K562 (cell line): ENCODE data around the gene PDLIM7. TPM values are rescaled to one million over a fixed set of nuclear protein-coding genes. Genes with fewer than 3 reads are reported as not detected.
A peak's percentile ranks its signal among the peaks of the same experiment; 100 is the strongest.

Experiments used
- ARID2 ChIP-seq: fragments of 450-650 bp; IDR thresholded peaks from 2 replicates; pipeline ENCODE4 v1.6.1; 2017; ENCODE audit warnings: antibody characterized with exemption, mild to moderate bottlenecking
- ARNT ChIP-seq, 2 experiments: fragments of 450-650 bp; IDR thresholded peaks; 2 replicates each; pipeline ENCODE4 v1.6.1; 2016; ENCODE audit warnings: mild to moderate bottlenecking in 1 of 2
- BCOR ChIP-seq: fragments of 450-650 bp; IDR thresholded peaks from 2 replicates; pipeline ENCODE4 v1.6.1; 2016
- DPF2 ChIP-seq: fragments of 450-650 bp; IDR thresholded peaks from 2 replicates; pipeline ENCODE4 v1.6.1; 2016
- E2F8 ChIP-seq: fragments of 450-650 bp; IDR thresholded peaks from 2 replicates; pipeline ENCODE4 v1.7.1; 2018; ENCODE audit warnings: mild to moderate bottlenecking, low read depth; ENCODE audit not compliant: partially characterized antibody
- ETS2 ChIP-seq: IDR thresholded peaks from 2 replicates; pipeline ENCODE4 v1.6.1; 2016; ENCODE audit warnings: borderline replicate concordance, missing genetic modification characterization, mild to moderate bottlenecking, moderate library complexity, missing compliant biosample characterization; ENCODE audit not compliant: poor library complexity, severe bottlenecking
- EWSR1 ChIP-seq: fragments of 450-650 bp; IDR thresholded peaks from 2 replicates; pipeline ENCODE4 v1.6.1; 2018; ENCODE audit warnings: borderline replicate concordance, mild to moderate bottlenecking, low read depth, moderate library complexity; ENCODE audit not compliant: partially characterized antibody
- FOXA1 ChIP-seq: fragments of 450-650 bp; IDR thresholded peaks from 2 replicates; pipeline ENCODE4 v1.6.1; 2016; ENCODE audit warnings: mild to moderate bottlenecking, borderline replicate concordance
- KDM5B ChIP-seq: fragments of 200-600 bp; sonication (generic); IDR thresholded peaks from 2 replicates; pipeline ENCODE4 v1.6.1; 2012; ENCODE audit warnings: low read depth, mild to moderate bottlenecking, moderate library complexity, low read length, control low read depth, inconsistent platforms; ENCODE audit not compliant: insufficient replicate concordance
- MXI1 ChIP-seq: IDR thresholded peaks from 2 replicates; pipeline ENCODE4 v1.6.1; 2011; ENCODE audit warnings: low read depth, mild to moderate bottlenecking, improper control_type of control experiment, low read length
- NFYB ChIP-seq: IDR thresholded peaks from 2 replicates; pipeline ENCODE4 v1.6.1; 2011; ENCODE audit warnings: mild to moderate bottlenecking, moderate library complexity; ENCODE audit not compliant: insufficient read length; ENCODE audit errors: extremely low read depth
- NR2C2 ChIP-seq, 2 experiments: fragments of 200-800 bp in 1 of 2; sonication (Bioruptor generic) in 1 of 2; sonication (generic) in 1 of 2; formaldehyde crosslinking in 1 of 2; IDR thresholded peaks; 2 replicates each; pipeline versions ENCODE4 v1.6.1 to v1.8.0; 2016 to 2022; ENCODE audit warnings: mild to moderate bottlenecking in 1 of 2, missing compliant biosample characterization in 1 of 2, missing genetic modification characterization in 1 of 2, missing genetic modification reagents in 1 of 2
- POLR3G ChIP-seq: IDR thresholded peaks from 2 replicates; pipeline ENCODE4 v1.6.1; 2011; ENCODE audit not compliant: insufficient read length, insufficient replicate concordance; ENCODE audit errors: extremely low read depth
- SIN3A ChIP-seq, 2 experiments: fragments of 150-350 bp in 1 of 2; IDR thresholded peaks; 2 replicates each; pipeline ENCODE4 v1.6.1; 2011 to 2016; ENCODE audit warnings: borderline replicate concordance in 2 of 2, low read depth in 2 of 2, low read length in 2 of 2, mild to moderate bottlenecking in 2 of 2, moderate library complexity in 2 of 2; ENCODE audit not compliant: control insufficient read depth in 1 of 2
- TARDBP ChIP-seq: fragments of 450-650 bp; IDR thresholded peaks from 2 replicates; pipeline ENCODE4 v1.6.1; 2016
- ZBTB1 ChIP-seq: sonication (generic); formaldehyde crosslinking; IDR thresholded peaks from 2 replicates; pipeline ENCODE4 v1.8.1; 2023; ENCODE audit warnings: missing genetic modification reagents, low read depth, mild to moderate bottlenecking, borderline replicate concordance
- ZNF778 ChIP-seq: fragments of 450-650 bp; formaldehyde crosslinking; IDR thresholded peaks from 2 replicates; pipeline ENCODE4 v1.4.0; 2020; ENCODE audit warnings: mild to moderate bottlenecking, moderate library complexity
- polyA plus RNA-seq, 8 experiments: library from polyadenylated mRNA; depleted of rRNA in 4 of 8; stranded (reverse) in 5 of 8; unstranded in 3 of 8; fragments of >200 nt; fragmentation: Nextera tagmentation in 2 of 8; fragmentation: Illumina TruSeq in 1 of 8; extraction: Ambion mirVana in 2 of 8; extraction: Trizol in 1 of 8; gene quantifications; 2 replicates each; pipeline versions ENCODE4 v1.2.1 to v1.2.3, GENCODE V29; 2011 to 2014; ENCODE audit warnings: inconsistent platforms in 1 of 8, missing spikeins in 1 of 8
- total RNA-seq, 7 experiments: library from RNA; depleted of rRNA in 6 of 7; stranded (reverse); fragments of >200 nt in 6 of 7; fragmentation: Illumina TruSeq in 2 of 7; extraction: Trizol in 2 of 7; gene quantifications; 2 replicates each; pipeline versions ENCODE4 v1.2.1 to v1.2.3, GENCODE V29; 2011 to 2021; ENCODE audit warnings: low replicate concordance in 1 of 7
- TF ChIP-seq, protein P1 (sequence below): sonication (generic); formaldehyde crosslinking; IDR thresholded peaks from 2 replicates; pipeline ENCODE4 v1.8.0; 2023; ENCODE audit warnings: missing genetic modification reagents, mild to moderate bottlenecking, borderline replicate concordance

The PDLIM7 gene
- total and polyA plus RNA-seq, 9 of the 15 experiments (the other 6 are each of a cell fraction or from before 2014, with no cell fraction given), result 2.1 to 124 (median 32.6) TPM

- TF ChIP-seq, protein P1, sequence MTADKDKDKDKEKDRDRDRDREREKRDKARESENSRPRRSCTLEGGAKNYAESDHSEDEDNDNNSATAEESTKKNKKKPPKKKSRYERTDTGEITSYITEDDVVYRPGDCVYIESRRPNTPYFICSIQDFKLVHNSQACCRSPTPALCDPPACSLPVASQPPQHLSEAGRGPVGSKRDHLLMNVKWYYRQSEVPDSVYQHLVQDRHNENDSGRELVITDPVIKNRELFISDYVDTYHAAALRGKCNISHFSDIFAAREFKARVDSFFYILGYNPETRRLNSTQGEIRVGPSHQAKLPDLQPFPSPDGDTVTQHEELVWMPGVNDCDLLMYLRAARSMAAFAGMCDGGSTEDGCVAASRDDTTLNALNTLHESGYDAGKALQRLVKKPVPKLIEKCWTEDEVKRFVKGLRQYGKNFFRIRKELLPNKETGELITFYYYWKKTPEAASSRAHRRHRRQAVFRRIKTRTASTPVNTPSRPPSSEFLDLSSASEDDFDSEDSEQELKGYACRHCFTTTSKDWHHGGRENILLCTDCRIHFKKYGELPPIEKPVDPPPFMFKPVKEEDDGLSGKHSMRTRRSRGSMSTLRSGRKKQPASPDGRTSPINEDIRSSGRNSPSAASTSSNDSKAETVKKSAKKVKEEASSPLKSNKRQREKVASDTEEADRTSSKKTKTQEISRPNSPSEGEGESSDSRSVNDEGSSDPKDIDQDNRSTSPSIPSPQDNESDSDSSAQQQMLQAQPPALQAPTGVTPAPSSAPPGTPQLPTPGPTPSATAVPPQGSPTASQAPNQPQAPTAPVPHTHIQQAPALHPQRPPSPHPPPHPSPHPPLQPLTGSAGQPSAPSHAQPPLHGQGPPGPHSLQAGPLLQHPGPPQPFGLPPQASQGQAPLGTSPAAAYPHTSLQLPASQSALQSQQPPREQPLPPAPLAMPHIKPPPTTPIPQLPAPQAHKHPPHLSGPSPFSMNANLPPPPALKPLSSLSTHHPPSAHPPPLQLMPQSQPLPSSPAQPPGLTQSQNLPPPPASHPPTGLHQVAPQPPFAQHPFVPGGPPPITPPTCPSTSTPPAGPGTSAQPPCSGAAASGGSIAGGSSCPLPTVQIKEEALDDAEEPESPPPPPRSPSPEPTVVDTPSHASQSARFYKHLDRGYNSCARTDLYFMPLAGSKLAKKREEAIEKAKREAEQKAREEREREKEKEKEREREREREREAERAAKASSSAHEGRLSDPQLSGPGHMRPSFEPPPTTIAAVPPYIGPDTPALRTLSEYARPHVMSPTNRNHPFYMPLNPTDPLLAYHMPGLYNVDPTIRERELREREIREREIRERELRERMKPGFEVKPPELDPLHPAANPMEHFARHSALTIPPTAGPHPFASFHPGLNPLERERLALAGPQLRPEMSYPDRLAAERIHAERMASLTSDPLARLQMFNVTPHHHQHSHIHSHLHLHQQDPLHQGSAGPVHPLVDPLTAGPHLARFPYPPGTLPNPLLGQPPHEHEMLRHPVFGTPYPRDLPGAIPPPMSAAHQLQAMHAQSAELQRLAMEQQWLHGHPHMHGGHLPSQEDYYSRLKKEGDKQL (CRISPR knock-in tag), result no peak
- TF ChIP-seq KDM5B (peak; percentile 54), BCOR (no peak), MXI1 (no peak), NR2C2 (CRISPR knock-in tag; IDR thresholded peaks at IDR 0.05) (no peak; the same call in none of the 2 replicates), NR2C2 (tag; IDR thresholded peaks at IDR 0.05) (0 out of 2 replicates have a peak, but pooled peaks have one; percentile 26), ARID2 (no peak), FOXA1 (no peak), ARNT (IDR thresholded peaks at IDR 0.05) (no peak), ZNF778 (CRISPR knock-in tag) (no peak), NFYB (no peak), TARDBP (no peak), ETS2 (tag) (no peak), DPF2 (no peak), E2F8 (peak; percentile 20), SIN3A (IDR thresholded peaks at IDR 0.05; ENCODE audit: borderline replicate concordance in 2 of 2, control insufficient read depth in 1 of 2, low read depth in 2 of 2, low read length in 2 of 2) (peak; percentile 50 to 60; a peak in 1 of 4 replicates), ZBTB1 (no peak), EWSR1 (no peak), POLR3G (no peak)
These were observed 41.5 kb downstream of the PDLIM7 start (continued) for GRCh38 chr5:177455661-177456590.
